GM19455 (cell line): ENCODE data around the gene BMP5.

Experiments used
- ATAC-seq: cut with Tn5 transposase; IDR thresholded peaks from one replicate; pipeline ENCODE4 v1.9.1; 2021; ENCODE audit not compliant: unreplicated experiment

The BMP5 gene

GRCh38 chr6:55874316-55874715 lies 1.1 kb downstream of the BMP5 start:
- no peak for ATAC-seq

GRCh38 chr6:55872866-55873265 lies 2.5 kb downstream of the BMP5 start:
- no peak for ATAC-seq

GRCh38 chr6:55870181-55870813 lies 5.1 kb downstream of the BMP5 start:
- no peak for ATAC-seq

GRCh38 chr6:55869674-55870073 lies 5.7 kb downstream of the BMP5 start:
- no peak for ATAC-seq

- peak; percentile 85 for ATAC-seq
Observed at GRCh38 chr6:55868771-55869479, 6.5 kb downstream of the BMP5 start.

GRCh38 chr6:55868176-55868575 lies 7.2 kb downstream of the BMP5 start:
- ATAC-seq: no peak

- no peak for ATAC-seq
Observed at GRCh38 chr6:55866128-55866527, 9.3 kb downstream of the BMP5 start.

GRCh38 chr6:55853008-55854001 lies 22.1 kb downstream of the BMP5 start:
- no peak for ATAC-seq

- no peak for ATAC-seq
Observed at GRCh38 chr6:55841341-55841740, 34.0 kb downstream of the BMP5 start.

- no peak for ATAC-seq
Observed at GRCh38 chr6:55839080-55839479, 36.3 kb downstream of the BMP5 start.

- ATAC-seq: no peak
Observed at GRCh38 chr6:55836945-55837344, 38.4 kb downstream of the BMP5 start.

- no peak for ATAC-seq
Observed at GRCh38 chr6:55836481-55836880, 38.9 kb downstream of the BMP5 start.

- ATAC-seq: no peak
Observed at GRCh38 chr6:55835220-55835619, 40.2 kb downstream of the BMP5 start.

GRCh38 chr6:55833284-55833683 lies 42.1 kb downstream of the BMP5 start:
- ATAC-seq: no peak

- ATAC-seq: no peak
Observed at GRCh38 chr6:55827818-55828522, 47.4 kb downstream of the BMP5 start.

GRCh38 chr6:55826941-55827340 lies 48.4 kb downstream of the BMP5 start:
- ATAC-seq: no peak

- ATAC-seq: no peak
Observed at GRCh38 chr6:55825402-55826051, 49.9 kb downstream of the BMP5 start.

GRCh38 chr6:55822815-55823214 lies 52.6 kb downstream of the BMP5 start:
- ATAC-seq: no peak

GRCh38 chr6:55822005-55822404 lies 53.4 kb downstream of the BMP5 start:
- ATAC-seq: no peak

- no peak for ATAC-seq
Observed at GRCh38 chr6:55820696-55821095, 54.7 kb downstream of the BMP5 start.
